Hepatocyte (in vitro differentiated cells): Measurements from ENCODE around the gene NBEAL1. TPM values are rescaled to one million over a fixed set of nuclear protein-coding genes. Genes with fewer than 3 reads are reported as not detected.
A peak's percentile ranks its signal among the peaks of the same experiment; 100 is the strongest.
"Not testable (repeated sequence)": the region's sequence is repeated elsewhere in the genome, so short reads cannot be mapped to it uniquely, and the experiment has no call there.

Experiments used
- DNase-seq: peaks from one replicate; pipeline ENCODE4 v3.0.0-alpha.2; 2016; ENCODE audit warnings: low spot score
- H2AFZ ChIP-seq: fragments of 200-600 bp; sonication (generic); 2 replicates; pipeline ENCODE4 v1.6.0; 2016; ENCODE audit warnings: antibody characterized with exemption, mild to moderate bottlenecking
- H3K27ac ChIP-seq: fragments of 200-600 bp; sonication (generic); 2 replicates; pipeline ENCODE4 v1.5.1; 2016; ENCODE audit warnings: mild to moderate bottlenecking
- H3K27me3 ChIP-seq: fragments of 200-600 bp; sonication (generic); 2 replicates; pipeline ENCODE4 v1.6.1; 2016
- H3K36me3 ChIP-seq: fragments of 200-600 bp; sonication (generic); replicated peaks from 2 replicates; pipeline ENCODE4 v1.5.1; 2016; ENCODE audit warnings: low read depth; ENCODE audit not compliant: insufficient read depth
- H3K4me1 ChIP-seq: fragments of 200-600 bp; sonication (generic); 2 replicates; pipeline ENCODE4 v1.5.1; 2016; ENCODE audit warnings: mild to moderate bottlenecking, moderate library complexity; ENCODE audit not compliant: insufficient read depth
- H3K4me2 ChIP-seq: fragments of 200-600 bp; sonication (generic); 2 replicates; pipeline ENCODE4 v1.6.0; 2016
- H3K4me3 ChIP-seq: fragments of 200-600 bp; sonication (generic); 2 replicates; pipeline ENCODE4 v1.5.1; 2016; ENCODE audit warnings: mild to moderate bottlenecking
- H3K79me2 ChIP-seq: fragments of 200-600 bp; sonication (generic); 2 replicates; pipeline ENCODE4 v1.6.0; 2017; ENCODE audit warnings: mild to moderate bottlenecking
- H3K9me2 ChIP-seq: fragments of 200-600 bp; sonication (generic); replicated peaks from 2 replicates; pipeline ENCODE4 v1.6.0; 2017; ENCODE audit warnings: mild to moderate bottlenecking; ENCODE audit not compliant: insufficient read depth
- H3K9me3 ChIP-seq: fragments of 200-600 bp; sonication (generic); 2 replicates; pipeline ENCODE4 v1.5.1; 2016; ENCODE audit warnings: low read depth, mild to moderate bottlenecking
- H4K20me1 ChIP-seq: fragments of 200-600 bp; sonication (generic); 2 replicates; pipeline ENCODE4 v1.6.0; 2016; ENCODE audit warnings: mild to moderate bottlenecking; ENCODE audit not compliant: insufficient read depth, poor library complexity, severe bottlenecking
- CTCF ChIP-seq: fragments of 200-600 bp; sonication (generic); IDR thresholded peaks from 2 replicates; pipeline ENCODE4 v1.5.1; 2016; ENCODE audit warnings: antibody characterized with exemption, mild to moderate bottlenecking; ENCODE audit not compliant: poor library complexity
- EZH2 ChIP-seq: fragments of 200-600 bp; sonication (generic); IDR thresholded peaks from 2 replicates; pipeline ENCODE4 v1.6.1; 2016; ENCODE audit warnings: antibody characterized with exemption, mild to moderate bottlenecking, borderline replicate concordance
- EZH2phosphoT487 ChIP-seq: fragments of 200-600 bp; sonication (generic); IDR thresholded peaks from one replicate; pipeline ENCODE4 v1.6.1; 2018; ENCODE audit warnings: antibody characterized with exemption, mild to moderate bottlenecking, low read depth, moderate library complexity; ENCODE audit not compliant: unreplicated experiment, severe bottlenecking
- WGBS: methylation state at CpG from one replicate; pipeline ENCODE4 v1.1.6; 2016; ENCODE audit warnings: low lambda C conversion rate; ENCODE audit errors: missing lambda C conversion rate; 5-methylcytosine and 5-hydroxymethylcytosine counted together
- polyA plus RNA-seq: library from polyadenylated mRNA; unstranded; fragments of >200 nt; fragmentation: Nextera tagmentation; extraction: Ambion mirVana; gene quantifications from 2 replicates; pipeline ENCODE4 v1.2.1, GENCODE V29; 2016
- total RNA-seq: library from RNA; depleted of rRNA; stranded (reverse); fragments of >200 nt; gene quantifications from 2 replicates; pipeline ENCODE4 v1.2.3, GENCODE V29; 2014

Gene NBEAL1
- total and polyA plus RNA-seq, 2 experiments from 2014 or later, result 22.2 to 57.0 TPM

DNA sequence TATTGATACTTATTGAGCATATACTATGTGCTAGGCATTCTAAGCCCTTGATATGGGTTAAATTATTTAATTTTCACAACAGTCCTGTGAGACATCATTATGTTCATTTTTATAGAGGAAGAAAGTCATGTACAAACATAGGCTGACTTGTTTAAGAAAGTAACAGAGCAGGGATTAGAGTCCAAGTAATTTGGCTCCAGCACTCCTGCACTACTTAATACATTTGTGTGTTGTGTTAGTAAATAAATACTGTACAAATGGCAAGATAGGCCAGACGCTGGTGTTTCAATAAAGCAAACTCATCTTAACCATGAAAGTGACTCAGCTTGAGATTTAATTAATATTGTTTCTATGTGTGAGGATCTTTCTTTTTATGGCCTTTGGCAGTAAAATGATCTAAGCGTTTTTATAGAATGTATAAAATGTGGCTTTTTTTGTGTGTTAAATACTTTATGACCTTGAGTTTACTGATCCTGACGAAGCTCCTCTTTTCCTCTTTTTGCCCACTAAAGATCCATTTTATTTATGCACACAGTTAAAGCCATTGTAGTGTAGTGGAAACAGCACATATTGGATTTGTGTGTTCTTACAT is 21.3 kb downstream of the NBEAL1 start:
- H3K4me3 ChIP-seq, result no peak overlapping the region
- H3K4me1 ChIP-seq, result peaks cover 10% of the 10 kb centered on the region
- 52% methylated on average over 3 of the region's 3 CpGs for WGBS
- no peak overlapping the region for H3K4me2 ChIP-seq
- H3K36me3 ChIP-seq, result no peaks in the 10 kb centered on the region
- TF ChIP-seq CTCF (no peak), EZH2phosphoT487 (no peak), EZH2 (no peak)
- H3K9me2 ChIP-seq, result no peaks in the 10 kb centered on the region
- H3K27ac ChIP-seq, result peak overlapping the region; percentile 13
- peaks cover 7% of the 10 kb centered on the region for H4K20me1 ChIP-seq
- no peaks in the 10 kb centered on the region for H3K27me3 ChIP-seq
- DNase-seq, result no peak
- no peak overlapping the region for H2AFZ ChIP-seq
- peaks cover 81% of the 10 kb centered on the region for H3K79me2 ChIP-seq
- no peaks in the 10 kb centered on the region for H3K9me3 ChIP-seq

- no peak for TF ChIP-seq EZH2phosphoT487
- TF ChIP-seq EZH2, result no peak
- TF ChIP-seq CTCF, result no peak
- DNase-seq, result no peak
- no peak overlapping the region for H2AFZ ChIP-seq
- peaks cover 7% of the 10 kb centered on the region for H4K20me1 ChIP-seq
- peaks cover 71% of the 10 kb centered on the region for H3K79me2 ChIP-seq
- no peak overlapping the region for H3K4me3 ChIP-seq
- WGBS, result 79% methylated on average over 2 of the region's 2 CpGs
- no peaks in the 10 kb centered on the region for H3K9me3 ChIP-seq
- no peak overlapping the region for H3K4me2 ChIP-seq
- H3K4me1 ChIP-seq, result peaks cover 18% of the 10 kb centered on the region
- no peaks in the 10 kb centered on the region for H3K27me3 ChIP-seq
- no peaks in the 10 kb centered on the region for H3K36me3 ChIP-seq
- no peaks in the 10 kb centered on the region for H3K9me2 ChIP-seq
- no peak overlapping the region for H3K27ac ChIP-seq
Measured at GRCh38 chr2:203037026-203037425, 22.4 kb downstream of the NBEAL1 start.

GRCh38 chr2:203038586-203038985 is 23.9 kb downstream of the NBEAL1 start:
- WGBS, result 97% methylated on average over 6 of the region's 6 CpGs
- TF ChIP-seq EZH2phosphoT487, result no peak
- TF ChIP-seq EZH2, result no peak
- no peak for TF ChIP-seq CTCF
- H3K36me3 ChIP-seq, result no peaks in the 10 kb centered on the region
- H3K79me2 ChIP-seq, result peaks cover 63% of the 10 kb centered on the region
- no peaks in the 10 kb centered on the region for H3K27me3 ChIP-seq
- DNase-seq, result no peak
- H3K27ac ChIP-seq, result no peak overlapping the region
- H3K9me2 ChIP-seq, result no peaks in the 10 kb centered on the region
- H3K9me3 ChIP-seq, result no peaks in the 10 kb centered on the region
- H3K4me2 ChIP-seq, result no peak overlapping the region
- peaks cover 19% of the 10 kb centered on the region for H3K4me1 ChIP-seq
- peaks cover 7% of the 10 kb centered on the region for H4K20me1 ChIP-seq
- H3K4me3 ChIP-seq, result no peak overlapping the region
- no peak overlapping the region for H2AFZ ChIP-seq

DNA sequence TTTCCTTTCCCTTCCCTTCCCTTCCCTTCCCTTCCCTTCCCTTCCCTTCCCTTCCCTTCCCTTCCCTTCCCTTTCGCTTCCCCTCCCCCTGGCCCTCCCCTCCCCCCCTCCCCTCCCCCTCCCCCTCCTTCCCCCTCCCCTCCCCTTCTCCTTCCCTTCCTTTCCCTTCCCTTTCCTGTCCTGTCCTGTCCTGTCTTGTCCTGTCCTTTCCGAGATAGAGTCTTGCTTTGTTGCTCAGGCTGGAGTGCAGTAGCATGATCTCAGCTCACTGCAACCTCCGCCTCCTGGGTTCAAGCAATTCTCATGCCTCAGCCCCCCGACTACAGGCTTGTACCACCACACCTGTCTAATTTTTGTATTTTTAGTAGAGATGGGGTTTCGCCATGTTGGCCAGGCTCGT is 24.5 kb downstream of the NBEAL1 start:
- H3K4me2 ChIP-seq, H3K27me3 ChIP-seq, H3K36me3 ChIP-seq, H2AFZ ChIP-seq, H3K9me3 ChIP-seq, H3K4me3 ChIP-seq, H4K20me1 ChIP-seq, DNase-seq, H3K27ac ChIP-seq, H3K9me2 ChIP-seq: not testable (repeated sequence)
- 92% methylated on average over 6 of the region's 6 CpGs for WGBS
- Histone ChIP-seq H3K79me2 (peaks cover 59% of the 10 kb centered on the region), H3K4me1 (peaks cover 19% of the 10 kb centered on the region)
